HepG2 (cell line): ENCODE results near the gene KISS1. TPM values are rescaled to one million over a fixed set of nuclear protein-coding genes. Genes with fewer than 3 reads are reported as not detected.

Experiments used
- ATAC-seq: fragments of 200-7000 bp; cut with Tn5 transposase; 3 replicates; pipeline ENCODE4 v1.9.1; 2020; ENCODE audit warnings: mild to moderate bottlenecking, moderate library complexity
- BruUV-seq: library from RNA; stranded (reverse); fragments of 400-500 nt; replicated peaks from 2 replicates; lab custom pipeline; 2021; lab: Mats Ljungman, UMichigan
- CTCF ChIA-PET: fragments of 300-600 bp; formaldehyde crosslinking; extraction: SDS; loops from one replicate; lab custom pipeline; 2021; ENCODE audit warnings: low total read pairs, inconsistent platforms, low intra/inter-chr PET ratio; lab: Yijun Ruan, JAX
- POLR2A ChIA-PET: fragments of 350-600 bp; sonication (Branson Sonifier 250); formaldehyde crosslinking; loops from one replicate; lab custom pipeline; 2020; ENCODE audit warnings: antibody characterized with exemption, inconsistent platforms; lab: Yijun Ruan, JAX
- DNase-seq: peaks from one replicate; pipeline ENCODE4 v3.0.0-alpha.2; 2015; ENCODE audit warnings: low spot score
- FAIRE-seq: peaks from 3 replicates; lab custom pipeline; 2011; peaks lifted over from hg19 to GRCh38; lab: Jason Lieb, UNC
- H2AFZ ChIP-seq: one replicate; pipeline ENCODE4 v1.6.1; 2011; ENCODE audit warnings: low read length, inconsistent platforms
- H3K27ac ChIP-seq: fragments of 300-600 bp; 3 replicates; pipeline ENCODE4 v1.8.0; 2011; ENCODE audit warnings: mixed run types, mild to moderate bottlenecking, mixed read lengths, low read length, inconsistent platforms; ENCODE audit not compliant: insufficient read depth; ENCODE audit errors: extremely low read length
- H3K27me3 ChIP-seq, 2 experiments: fragments of 200-600 bp in 1 of 2; 2 replicates in 1 of 2; 3 replicates in 1 of 2; pipeline versions ENCODE4 v1.6.0 to v1.8.0; 2011; ENCODE audit warnings: low read length in 2 of 2, mild to moderate bottlenecking in 2 of 2, moderate library complexity in 2 of 2, inconsistent platforms in 1 of 2; ENCODE audit not compliant: insufficient read depth in 2 of 2, control insufficient read depth in 1 of 2
- H3K36me3 ChIP-seq, 2 experiments: fragments of 200-600 bp in 1 of 2; replicated peaks in 1 of 2; 2 replicates in 1 of 2; 3 replicates in 1 of 2; pipeline versions ENCODE4 v1.5.1 to v1.8.0; 2011; ENCODE audit warnings: low read length in 2 of 2, inconsistent platforms in 1 of 2; ENCODE audit not compliant: insufficient read depth in 2 of 2, control insufficient read depth in 1 of 2
- H3K4me1 ChIP-seq: 2 replicates; pipeline ENCODE4 v1.5.1; 2012; ENCODE audit warnings: low read length, inconsistent platforms; ENCODE audit not compliant: insufficient read depth
- H3K4me2 ChIP-seq: 2 replicates; pipeline ENCODE4 v1.6.0; 2011; ENCODE audit warnings: low read depth, low read length, inconsistent platforms
- H3K4me3 ChIP-seq, 3 experiments: fragments of 200-600 bp in 1 of 3; sonication (generic), shearing (Covaris generic) in 1 of 3; replicated peaks in 1 of 3; 2 replicates each; pipeline ENCODE4 v1.5.1; 2011 to 2016; ENCODE audit warnings: low read length in 3 of 3, inconsistent platforms in 2 of 3, low read depth in 2 of 3, mild to moderate bottlenecking in 2 of 3, control low read depth in 1 of 3, mixed read lengths in 1 of 3; ENCODE audit not compliant: insufficient read depth in 1 of 3
- H3K79me2 ChIP-seq: one replicate; pipeline ENCODE4 v1.6.1; 2011; ENCODE audit warnings: low read length, inconsistent platforms; ENCODE audit not compliant: insufficient read depth
- H3K9ac ChIP-seq: 2 replicates; pipeline ENCODE4 v1.6.0; 2011; ENCODE audit warnings: mild to moderate bottlenecking, low read depth, low read length, inconsistent platforms; ENCODE audit not compliant: insufficient read depth
- H3K9me3 ChIP-seq: 2 replicates; pipeline ENCODE4 v1.5.1; 2012; ENCODE audit warnings: mild to moderate bottlenecking, low read length
- H4K20me1 ChIP-seq: 2 replicates; pipeline ENCODE4 v1.6.0; 2011; ENCODE audit warnings: inconsistent platforms, mild to moderate bottlenecking, low read length, moderate library complexity; ENCODE audit not compliant: insufficient read depth
- AGO1 ChIP-seq: fragments of 200-400 bp; formaldehyde crosslinking; IDR thresholded peaks from 2 replicates; pipeline ENCODE4 v1.6.1; 2017; ENCODE audit warnings: mild to moderate bottlenecking, low read depth, low read length, moderate library complexity; ENCODE audit not compliant: poor library complexity, severe bottlenecking
- CHD2 ChIP-seq: IDR thresholded peaks from 2 replicates; pipeline ENCODE4 v1.6.1; 2011; ENCODE audit warnings: low read depth, low read length, improper control_type of control experiment
- FOXC1 ChIP-seq: sonication (generic); formaldehyde crosslinking; IDR thresholded peaks from 2 replicates; pipeline ENCODE4 v1.8.0; 2022; ENCODE audit warnings: mild to moderate bottlenecking, missing genetic modification reagents, borderline replicate concordance
- HDAC1 ChIP-seq: sonication (generic); formaldehyde crosslinking; IDR thresholded peaks from 2 replicates; pipeline ENCODE4 v1.5.1; 2020; ENCODE audit warnings: mild to moderate bottlenecking, missing genetic modification reagents
- IRX3 ChIP-seq: sonication (generic); formaldehyde crosslinking; IDR thresholded peaks from 2 replicates; pipeline ENCODE4 v1.8.1; 2023; ENCODE audit warnings: mild to moderate bottlenecking, low read depth, missing genetic modification reagents, borderline replicate concordance
- KDM5A ChIP-seq: fragments of 200-600 bp; sonication (generic); IDR thresholded peaks from 2 replicates; pipeline ENCODE4 v1.7.0; 2018; ENCODE audit warnings: antibody characterized with exemption, mild to moderate bottlenecking, low read length, borderline replicate concordance
- MAFF ChIP-seq: IDR thresholded peaks from 2 replicates; pipeline ENCODE4 v1.6.1; 2011; ENCODE audit warnings: low read depth, low read length, improper control_type of control experiment
- MBD4 ChIP-seq: IDR thresholded peaks from 2 replicates; pipeline ENCODE4 v1.6.1; 2012; ENCODE audit warnings: low read length, inconsistent platforms, borderline replicate concordance
- NCOR1 ChIP-seq: fragments of 200-600 bp; sonication (generic); IDR thresholded peaks from 2 replicates; pipeline ENCODE4 v1.7.0; 2017; ENCODE audit warnings: antibody characterized with exemption, low read length, borderline replicate concordance
- NFKBIZ ChIP-seq: IDR thresholded peaks from 2 replicates; pipeline ENCODE4 v1.6.1; 2018; ENCODE audit warnings: missing genetic modification reagents, missing compliant biosample characterization
- SMYD3 ChIP-seq: sonication (generic); formaldehyde crosslinking; IDR thresholded peaks from 2 replicates; pipeline ENCODE4 v1.8.1; 2023; ENCODE audit warnings: mild to moderate bottlenecking, missing genetic modification reagents
- STAT5B ChIP-seq: sonication (generic); formaldehyde crosslinking; IDR thresholded peaks from 2 replicates; pipeline ENCODE4 v1.4.0; 2020; ENCODE audit warnings: missing genetic modification reagents
- ZNF382 ChIP-seq: sonication (generic); formaldehyde crosslinking; IDR thresholded peaks from 2 replicates; pipeline ENCODE4 v1.5.0; 2020; ENCODE audit warnings: missing genetic modification reagents, mild to moderate bottlenecking, borderline replicate concordance
- ZNF460 ChIP-seq: sonication (generic); formaldehyde crosslinking; IDR thresholded peaks from 2 replicates; pipeline ENCODE4 v1.5.1; 2020; ENCODE audit warnings: missing genetic modification reagents, mild to moderate bottlenecking, borderline replicate concordance
- ZNF605 ChIP-seq: sonication (generic); formaldehyde crosslinking; IDR thresholded peaks from 2 replicates; pipeline ENCODE4 v1.8.0; 2022; ENCODE audit warnings: mild to moderate bottlenecking, missing genetic modification reagents
- ZNF660 ChIP-seq: sonication (generic); formaldehyde crosslinking; IDR thresholded peaks from 2 replicates; pipeline ENCODE4 v1.5.1; 2020; ENCODE audit warnings: mild to moderate bottlenecking, low read depth, missing genetic modification reagents, borderline replicate concordance
- WGBS: methylation state at CpG from one replicate; pipeline ENCODE4 v1.1.6; 2017; ENCODE audit warnings: low lambda C conversion rate; 5-methylcytosine and 5-hydroxymethylcytosine counted together
- in situ Hi-C: cut with HindIII; loops from 2 replicates; pipeline ENCODE4 v1.10.0; 2017; ENCODE audit warnings: low pct_unique_long_range_greater_than_20kb; ENCODE audit not compliant: extremely low pct_ligation_motif_present
- intact Hi-C: fragments of 100-400 bp; cut with micrococcal nuclease; formaldehyde crosslinking; loops from one replicate; pipeline ENCODE4 v1.10.0; 2022; ENCODE audit not compliant: unreplicated experiment
- polyA plus RNA-seq, 8 experiments: library from polyadenylated mRNA; depleted of rRNA in 3 of 8; stranded (reverse) in 7 of 8; unstranded in 1 of 8; fragments of >200 nt; fragmentation: Illumina TruSeq in 4 of 8; extraction: Trizol in 4 of 8; gene quantifications; 2 replicates each; pipeline versions ENCODE4 v1.2.1 to v1.2.3, GENCODE V29; 2011 to 2016; ENCODE audit warnings: low read depth in 4 of 8, missing spikeins in 1 of 8, mixed read lengths in 1 of 8; ENCODE audit not compliant: insufficient read depth in 1 of 8
- total RNA-seq, 5 experiments: library from RNA; depleted of rRNA; stranded (reverse); fragments of >200 nt; fragmentation: Illumina TruSeq; extraction: Trizol; gene quantifications; 2 replicates each; pipeline ENCODE4 v1.2.3, GENCODE V29; 2016; ENCODE audit warnings: low read depth in 1 of 5
- TF ChIP-seq, protein P1 (sequence below): sonication (generic); formaldehyde crosslinking; IDR thresholded peaks from 2 replicates; pipeline ENCODE4 v1.5.0; 2020; ENCODE audit warnings: missing genetic modification reagents
- TF ChIP-seq, protein P2 (sequence below): sonication (generic); formaldehyde crosslinking; IDR thresholded peaks from 2 replicates; pipeline ENCODE4 v1.4.0; 2020; ENCODE audit warnings: missing genetic modification reagents
- TF ChIP-seq, protein P3 (sequence below): sonication (generic); formaldehyde crosslinking; IDR thresholded peaks from 2 replicates; pipeline ENCODE4 v1.4.0; 2020; ENCODE audit warnings: missing genetic modification reagents, borderline replicate concordance

The KISS1 gene
- total and polyA plus RNA-seq, 2 of the 13 experiments (the other 11 are each of a cell fraction or from before 2014, with no cell fraction given), result 0.24 to 0.80 TPM

DNA sequence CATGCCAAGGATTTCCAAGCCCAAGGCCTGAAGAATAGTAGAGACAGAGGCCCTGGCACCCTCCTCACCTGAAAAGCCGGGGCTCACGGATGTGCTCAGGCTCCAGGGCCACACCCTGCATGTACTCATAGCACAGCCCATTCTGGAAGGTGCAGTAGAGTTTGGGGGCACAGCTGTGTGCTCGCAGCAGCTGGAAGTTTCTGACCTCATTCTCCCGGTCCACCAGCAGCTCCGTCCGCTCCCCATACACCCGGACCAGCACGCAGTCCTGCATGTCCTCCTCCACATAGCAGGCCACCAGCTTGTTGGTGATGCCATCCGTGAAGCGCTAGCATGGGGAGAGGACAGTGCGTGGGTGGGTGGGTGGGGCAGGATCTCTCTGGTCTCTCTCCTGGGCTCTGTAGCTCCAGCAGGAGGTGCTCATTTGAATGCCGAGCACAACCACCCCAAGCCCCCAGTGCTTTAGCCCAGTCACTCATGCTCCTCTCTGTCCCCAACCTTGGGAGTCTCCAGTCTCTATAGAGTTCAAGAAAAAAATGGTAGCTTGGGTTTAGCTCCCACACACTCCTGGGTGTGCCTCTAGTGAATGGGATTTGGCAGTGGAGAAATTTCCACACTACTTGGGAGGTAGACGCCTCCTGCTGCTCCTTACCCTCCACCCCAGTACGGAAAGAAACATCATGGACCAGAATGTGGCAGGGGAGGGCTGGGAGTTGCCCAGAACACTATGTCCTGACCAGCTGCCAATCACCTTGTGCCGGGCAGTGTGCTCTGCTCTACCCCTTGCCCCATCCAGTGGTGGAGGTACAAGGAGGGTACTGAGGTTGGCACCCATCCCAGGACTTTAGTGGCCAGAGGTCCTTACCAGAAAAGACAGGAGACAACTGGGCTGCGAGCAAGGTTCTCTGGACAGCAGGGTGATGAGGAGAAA lies 46.4 kb downstream of the KISS1 start:
- FAIRE-seq, result no peak
- Histone ChIP-seq H3K9ac (no peak overlapping the region), H3K9me3 (no peaks in the 10 kb centered on the region), H3K4me3 (no peak overlapping the region), H4K20me1 (no peaks in the 10 kb centered on the region), H3K4me2 (no peak overlapping the region), H2AFZ (no peak overlapping the region), H3K27ac (no peak overlapping the region), H3K36me3 (no peaks in the 10 kb centered on the region), H3K4me1 (peaks cover 64% of the 10 kb centered on the region), H3K27me3 (no peaks in the 10 kb centered on the region; a peak in 1 of 5 replicates), H3K79me2 (no peaks in the 10 kb centered on the region)
- WGBS, result 91% methylated on average over 10 of the region's 16 CpGs
- ATAC-seq, result no peak
- TF ChIP-seq AGO1, result no peak
- TF ChIP-seq, protein P1, sequence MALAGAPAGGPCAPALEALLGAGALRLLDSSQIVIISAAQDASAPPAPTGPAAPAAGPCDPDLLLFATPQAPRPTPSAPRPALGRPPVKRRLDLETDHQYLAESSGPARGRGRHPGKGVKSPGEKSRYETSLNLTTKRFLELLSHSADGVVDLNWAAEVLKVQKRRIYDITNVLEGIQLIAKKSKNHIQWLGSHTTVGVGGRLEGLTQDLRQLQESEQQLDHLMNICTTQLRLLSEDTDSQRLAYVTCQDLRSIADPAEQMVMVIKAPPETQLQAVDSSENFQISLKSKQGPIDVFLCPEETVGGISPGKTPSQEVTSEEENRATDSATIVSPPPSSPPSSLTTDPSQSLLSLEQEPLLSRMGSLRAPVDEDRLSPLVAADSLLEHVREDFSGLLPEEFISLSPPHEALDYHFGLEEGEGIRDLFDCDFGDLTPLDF (CRISPR knock-in tag), result no peak
- no peak for TF ChIP-seq KDM5A
- no peak for TF ChIP-seq SMYD3 (CRISPR knock-in tag)
- no peak for TF ChIP-seq CHD2
- TF ChIP-seq FOXC1 (CRISPR knock-in tag), result no peak
- TF ChIP-seq, protein P2, sequence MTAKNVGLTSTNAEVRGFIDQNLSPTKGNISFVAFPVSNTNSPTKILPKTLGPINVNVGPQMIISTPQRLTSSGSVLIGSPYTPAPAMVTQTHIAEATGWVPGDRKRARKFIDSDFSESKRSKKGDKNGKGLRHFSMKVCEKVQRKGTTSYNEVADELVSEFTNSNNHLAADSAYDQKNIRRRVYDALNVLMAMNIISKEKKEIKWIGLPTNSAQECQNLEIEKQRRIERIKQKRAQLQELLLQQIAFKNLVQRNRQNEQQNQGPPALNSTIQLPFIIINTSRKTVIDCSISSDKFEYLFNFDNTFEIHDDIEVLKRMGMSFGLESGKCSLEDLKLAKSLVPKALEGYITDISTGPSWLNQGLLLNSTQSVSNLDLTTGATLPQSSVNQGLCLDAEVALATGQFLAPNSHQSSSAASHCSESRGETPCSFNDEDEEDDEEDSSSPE, result no peak
- TF ChIP-seq MBD4, result no peak
- no peak for TF ChIP-seq ZNF660 (CRISPR knock-in tag)
- no peak for TF ChIP-seq ZNF460 (CRISPR knock-in tag)
- no peak for TF ChIP-seq IRX3 (CRISPR knock-in tag)
- TF ChIP-seq NFKBIZ (CRISPR knock-in tag), result no peak
- TF ChIP-seq HDAC1 (CRISPR knock-in tag), result no peak
- TF ChIP-seq, protein P3, sequence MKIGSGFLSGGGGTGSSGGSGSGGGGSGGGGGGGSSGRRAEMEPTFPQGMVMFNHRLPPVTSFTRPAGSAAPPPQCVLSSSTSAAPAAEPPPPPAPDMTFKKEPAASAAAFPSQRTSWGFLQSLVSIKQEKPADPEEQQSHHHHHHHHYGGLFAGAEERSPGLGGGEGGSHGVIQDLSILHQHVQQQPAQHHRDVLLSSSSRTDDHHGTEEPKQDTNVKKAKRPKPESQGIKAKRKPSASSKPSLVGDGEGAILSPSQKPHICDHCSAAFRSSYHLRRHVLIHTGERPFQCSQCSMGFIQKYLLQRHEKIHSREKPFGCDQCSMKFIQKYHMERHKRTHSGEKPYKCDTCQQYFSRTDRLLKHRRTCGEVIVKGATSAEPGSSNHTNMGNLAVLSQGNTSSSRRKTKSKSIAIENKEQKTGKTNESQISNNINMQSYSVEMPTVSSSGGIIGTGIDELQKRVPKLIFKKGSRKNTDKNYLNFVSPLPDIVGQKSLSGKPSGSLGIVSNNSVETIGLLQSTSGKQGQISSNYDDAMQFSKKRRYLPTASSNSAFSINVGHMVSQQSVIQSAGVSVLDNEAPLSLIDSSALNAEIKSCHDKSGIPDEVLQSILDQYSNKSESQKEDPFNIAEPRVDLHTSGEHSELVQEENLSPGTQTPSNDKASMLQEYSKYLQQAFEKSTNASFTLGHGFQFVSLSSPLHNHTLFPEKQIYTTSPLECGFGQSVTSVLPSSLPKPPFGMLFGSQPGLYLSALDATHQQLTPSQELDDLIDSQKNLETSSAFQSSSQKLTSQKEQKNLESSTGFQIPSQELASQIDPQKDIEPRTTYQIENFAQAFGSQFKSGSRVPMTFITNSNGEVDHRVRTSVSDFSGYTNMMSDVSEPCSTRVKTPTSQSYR (CRISPR knock-in tag), result no peak
- TF ChIP-seq STAT5B (CRISPR knock-in tag), result no peak
- TF ChIP-seq ZNF605 (CRISPR knock-in tag), result no peak
- TF ChIP-seq MAFF, result no peak
- no peak for TF ChIP-seq NCOR1
- TF ChIP-seq ZNF382 (CRISPR knock-in tag), result no peak
- in situ Hi-C loops, result no loop called here
- POLR2A ChIA-PET, result interaction anchor here (0.8 to 1.5 kb wide), 3 partner anchors 20 to 366 kb away, joined by 3 to 4 read pairs (median 4); partner anchors contain the start of genes GOLT1A and MDM4
- no peak for DNase-seq
- intact Hi-C loops, result loop anchor here (10.0 kb wide), 2 partner anchors 225 to 355 kb away; no protein-coding TSS in a partner anchor
- CTCF ChIA-PET, result no interaction called here
- BruUV-seq, result TSS peak; percentile 48
